ENCODE measurements around the gene GPR18. TPM values are rescaled to one million over a fixed set of nuclear protein-coding genes. Genes with fewer than 3 reads are reported as not detected.

Gene GPR18
- total RNA-seq, 1 donor from 2014 or later = not detected

DNA sequence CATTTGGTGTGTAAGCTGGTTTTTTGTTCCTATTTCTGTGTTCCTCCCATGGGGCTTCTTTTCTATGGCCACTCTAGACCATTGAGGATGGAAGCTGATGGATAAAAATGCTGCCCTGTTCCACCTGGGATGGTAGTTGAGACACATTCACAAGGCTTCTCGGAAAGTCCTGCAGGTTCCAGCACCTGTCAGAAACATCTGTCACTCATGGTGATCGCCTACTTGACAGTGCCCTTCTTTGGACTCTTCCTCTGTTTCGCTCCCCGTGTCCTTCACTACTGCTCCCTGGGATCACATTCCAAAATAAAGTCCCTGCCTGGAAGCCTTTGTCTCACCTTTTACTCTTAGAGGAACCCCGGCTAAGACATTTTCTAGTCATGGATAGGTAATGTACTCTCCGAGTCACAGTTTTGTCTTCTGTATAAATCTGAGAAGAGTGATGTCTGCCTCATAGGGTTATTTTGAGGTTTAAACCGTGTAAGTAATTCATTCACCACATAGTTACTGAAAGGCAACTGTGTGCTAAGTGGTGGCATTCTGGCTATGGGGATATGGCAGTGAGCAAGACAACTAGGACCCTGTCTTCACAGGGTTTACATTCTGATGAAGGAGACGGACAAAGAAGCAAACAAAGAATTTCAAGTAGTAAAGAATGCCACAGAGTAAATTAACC, 36.5 kb downstream of the GPR18 start:
- Histone ChIP-seq H3K36me3 (ENCODE audit: control insufficient read depth, insufficient read depth, low read length) (no peaks in the 10 kb centered on the region), H3K27me3 (ENCODE audit: control insufficient read depth, insufficient read depth, low read length) (no peaks in the 10 kb centered on the region), H3K4me3 (ENCODE audit: low read depth, low read length) (no peak overlapping the region)
- TF ChIP-seq, protein P1, sequence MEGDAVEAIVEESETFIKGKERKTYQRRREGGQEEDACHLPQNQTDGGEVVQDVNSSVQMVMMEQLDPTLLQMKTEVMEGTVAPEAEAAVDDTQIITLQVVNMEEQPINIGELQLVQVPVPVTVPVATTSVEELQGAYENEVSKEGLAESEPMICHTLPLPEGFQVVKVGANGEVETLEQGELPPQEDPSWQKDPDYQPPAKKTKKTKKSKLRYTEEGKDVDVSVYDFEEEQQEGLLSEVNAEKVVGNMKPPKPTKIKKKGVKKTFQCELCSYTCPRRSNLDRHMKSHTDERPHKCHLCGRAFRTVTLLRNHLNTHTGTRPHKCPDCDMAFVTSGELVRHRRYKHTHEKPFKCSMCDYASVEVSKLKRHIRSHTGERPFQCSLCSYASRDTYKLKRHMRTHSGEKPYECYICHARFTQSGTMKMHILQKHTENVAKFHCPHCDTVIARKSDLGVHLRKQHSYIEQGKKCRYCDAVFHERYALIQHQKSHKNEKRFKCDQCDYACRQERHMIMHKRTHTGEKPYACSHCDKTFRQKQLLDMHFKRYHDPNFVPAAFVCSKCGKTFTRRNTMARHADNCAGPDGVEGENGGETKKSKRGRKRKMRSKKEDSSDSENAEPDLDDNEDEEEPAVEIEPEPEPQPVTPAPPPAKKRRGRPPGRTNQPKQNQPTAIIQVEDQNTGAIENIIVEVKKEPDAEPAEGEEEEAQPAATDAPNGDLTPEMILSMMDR (IDR thresholded peaks at IDR 0.05; ENCODE audit: insufficient read depth, low read length, severe bottlenecking) = no peak
- no peak for DNase-seq (ENCODE audit: low read depth)
- no peak for FAIRE-seq

DNA sequence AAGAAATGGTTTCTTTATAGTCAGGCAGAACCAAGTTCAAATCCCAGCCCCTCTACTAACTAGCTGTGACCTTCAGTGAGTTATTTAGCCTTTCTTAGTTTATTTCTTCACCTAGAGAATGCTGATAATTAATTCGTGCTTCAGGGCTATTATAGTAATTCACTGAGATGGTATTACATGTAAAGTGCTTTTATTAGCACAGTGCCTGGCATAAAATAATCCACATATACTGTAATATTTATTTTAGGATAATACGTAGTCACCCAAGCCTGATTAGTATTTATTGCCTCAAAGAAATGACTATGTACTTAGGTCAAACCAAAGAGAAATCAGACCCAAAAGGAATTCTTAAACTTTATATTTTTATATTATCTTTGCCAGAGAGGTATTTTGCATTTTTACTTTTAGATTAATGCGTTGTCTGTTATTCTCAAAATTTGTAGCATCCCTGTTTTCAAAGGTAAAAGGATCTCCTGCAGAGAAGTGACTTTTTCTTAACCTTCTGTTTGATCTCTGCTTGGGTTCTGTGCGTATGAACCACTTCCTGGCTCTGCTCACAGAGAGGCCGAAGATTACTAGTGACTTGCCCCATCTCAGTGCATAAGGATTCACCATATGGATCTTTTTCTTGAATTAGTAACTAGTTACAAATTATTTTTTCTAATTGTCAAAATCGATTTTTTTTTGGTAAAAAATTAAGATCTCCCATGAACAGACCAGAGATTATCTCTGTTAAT, 37.8 kb downstream of the GPR18 start:
- Histone ChIP-seq H3K27me3 (ENCODE audit: control insufficient read depth, insufficient read depth, low read length) (no peaks in the 10 kb centered on the region), H3K36me3 (ENCODE audit: control insufficient read depth, insufficient read depth, low read length) (no peaks in the 10 kb centered on the region), H3K4me3 (ENCODE audit: low read depth, low read length) (no peak overlapping the region)
- DNase-seq (ENCODE audit: low read depth) = no peak
- TF ChIP-seq, protein P1 (IDR thresholded peaks at IDR 0.05; ENCODE audit: insufficient read depth, low read length, severe bottlenecking) = no peak
- no peak for FAIRE-seq

DNA sequence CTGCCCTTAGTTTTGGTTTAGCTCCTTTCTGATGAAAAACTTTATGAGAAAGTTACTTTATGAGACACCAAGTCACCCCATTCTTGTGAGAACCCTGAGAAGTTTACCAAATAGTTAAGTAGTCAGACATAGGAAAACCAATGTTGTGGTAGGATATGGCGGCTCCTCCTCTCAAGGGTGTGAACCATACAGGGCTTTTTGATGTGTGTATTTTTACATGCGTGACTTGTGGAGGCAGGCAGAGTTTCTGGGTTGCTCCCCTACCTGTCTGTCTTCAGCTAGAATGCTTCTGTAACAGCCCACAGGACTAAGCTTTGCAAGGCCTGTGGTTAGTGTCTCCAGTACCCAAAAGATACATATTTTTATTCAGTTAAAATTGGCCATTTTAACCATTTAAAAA, 39.2 kb downstream of the GPR18 start:
- Histone ChIP-seq H3K4me3 (ENCODE audit: low read depth, low read length) (no peak overlapping the region), H3K27me3 (ENCODE audit: control insufficient read depth, insufficient read depth, low read length) (no peaks in the 10 kb centered on the region), H3K36me3 (ENCODE audit: control insufficient read depth, insufficient read depth, low read length) (no peaks in the 10 kb centered on the region)
- FAIRE-seq (no peak), DNase-seq (ENCODE audit: low read depth) (no peak)
- TF ChIP-seq, protein P1 (IDR thresholded peaks at IDR 0.05; ENCODE audit: insufficient read depth, low read length, severe bottlenecking) = no peak

DNA sequence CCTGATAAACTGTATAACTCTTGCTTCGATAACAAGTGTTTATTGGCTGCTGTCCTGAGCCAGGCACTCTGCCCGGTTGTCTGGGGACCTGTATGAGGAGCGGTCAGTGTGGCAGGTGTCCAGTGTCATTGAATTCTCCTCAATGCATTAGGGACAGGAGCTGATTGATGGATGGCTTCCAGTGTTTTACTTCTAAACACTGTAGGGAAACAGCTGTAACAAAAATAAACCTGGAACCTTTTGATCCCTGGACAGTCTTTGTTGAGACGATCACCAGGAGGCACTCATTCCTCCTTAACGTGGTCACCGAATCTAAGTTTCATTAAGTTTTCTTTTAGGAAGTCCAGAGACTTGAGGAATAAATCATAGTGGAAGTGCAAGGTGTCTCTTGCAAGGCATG, 39.6 kb downstream of the GPR18 start:
- TF ChIP-seq, protein P1 (IDR thresholded peaks at IDR 0.05; ENCODE audit: insufficient read depth, low read length, severe bottlenecking) = no peak
- no peaks in the 10 kb centered on the region for H3K36me3 ChIP-seq (ENCODE audit: control insufficient read depth, insufficient read depth, low read length)
- no peak overlapping the region for H3K4me3 ChIP-seq (ENCODE audit: low read depth, low read length)
- H3K27me3 ChIP-seq (ENCODE audit: control insufficient read depth, insufficient read depth, low read length) = no peaks in the 10 kb centered on the region
- DNase-seq (ENCODE audit: low read depth) = no peak
- no peak for FAIRE-seq

DNA sequence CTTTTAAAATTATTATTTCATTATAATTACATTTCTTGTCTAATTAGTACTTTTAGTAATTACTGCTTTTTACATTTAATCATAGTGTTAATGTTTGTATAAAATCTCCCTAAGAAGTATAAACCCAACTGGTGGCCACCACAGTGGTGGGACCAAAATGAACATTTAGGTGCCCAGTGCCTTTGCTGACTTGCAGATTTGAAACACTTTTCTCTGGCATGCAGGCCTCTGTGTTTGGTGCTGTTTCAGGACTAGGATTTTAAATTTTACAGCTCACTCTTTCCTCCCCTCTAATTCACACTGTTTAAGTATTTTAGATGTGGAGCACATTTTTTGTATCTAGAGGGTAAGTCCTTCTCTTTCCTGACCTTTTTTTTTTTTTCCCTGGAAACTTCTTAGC, 40.1 kb downstream of the GPR18 start:
- no peaks in the 10 kb centered on the region for H3K27me3 ChIP-seq (ENCODE audit: control insufficient read depth, insufficient read depth, low read length)
- no peaks in the 10 kb centered on the region for H3K36me3 ChIP-seq (ENCODE audit: control insufficient read depth, insufficient read depth, low read length)
- FAIRE-seq (no peak), DNase-seq (ENCODE audit: low read depth) (no peak)
- TF ChIP-seq, protein P1 (IDR thresholded peaks at IDR 0.05; ENCODE audit: insufficient read depth, low read length, severe bottlenecking) = no peak
- H3K4me3 ChIP-seq (ENCODE audit: low read depth, low read length) = no peak overlapping the region
